ENCODE measurements around the gene UBE3D.

The UBE3D gene

DNA sequence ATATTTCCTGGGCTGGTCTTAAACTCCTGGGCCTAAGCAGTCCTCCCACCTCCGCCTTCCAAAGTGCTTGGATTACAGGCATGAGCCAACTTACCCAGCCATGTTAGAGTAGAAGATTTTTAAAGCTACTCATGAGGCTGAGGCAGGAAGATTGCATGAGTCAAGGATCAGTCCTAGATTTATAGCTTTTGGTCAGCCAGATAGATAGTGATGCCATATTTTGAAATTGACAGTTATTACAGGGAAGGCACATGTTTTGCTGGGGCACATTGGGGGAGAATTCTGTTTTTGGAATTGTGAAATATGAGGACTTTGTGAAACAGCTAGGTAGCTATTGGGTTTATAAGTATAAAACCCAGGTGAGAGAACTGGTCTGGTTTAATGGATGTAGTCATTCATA, 42.7 kb upstream of the UBE3D start:
- no peak overlapping the region for H3K9ac ChIP-seq (ENCODE audit: low read length)
- H4K20me1 ChIP-seq (ENCODE audit: insufficient read depth, low read length): no peaks in the 10 kb centered on the region
- no peaks in the 10 kb centered on the region for H3K4me1 ChIP-seq (ENCODE audit: insufficient read depth, low read length, severe bottlenecking)
- H2AFZ ChIP-seq (ENCODE audit: low read length): no peak overlapping the region
- H3K79me2 ChIP-seq (ENCODE audit: insufficient read depth, low read length): no peaks in the 10 kb centered on the region
- peaks cover 50% of the 10 kb centered on the region for H3K36me3 ChIP-seq (ENCODE audit: insufficient read depth, low read length)
- no peak overlapping the region for H3K27ac ChIP-seq (ENCODE audit: low read depth, low read length, poor library complexity, severe bottlenecking)
- no peaks in the 10 kb centered on the region for H3K27me3 ChIP-seq (ENCODE audit: insufficient read depth, low read length)
- H3F3A ChIP-seq (ENCODE audit: insufficient read depth, low read length): no peaks in the 10 kb centered on the region
- H3K9me2 ChIP-seq (ENCODE audit: low read depth, low read length): no peaks in the 10 kb centered on the region
- H3K9me3 ChIP-seq (ENCODE audit: low read length): peaks cover 5% of the 10 kb centered on the region; the same call in 1 of the 2 replicates
- H3K4me2 ChIP-seq (ENCODE audit: low read length): no peak overlapping the region
- H3K4me3 ChIP-seq (ENCODE audit: low read depth, low read length, poor library complexity, severe bottlenecking): no peak overlapping the region
- TF ChIP-seq EZH2 (IDR thresholded peaks at IDR 0.05; ENCODE audit: borderline replicate concordance, low read length): no peak
- TF ChIP-seq, protein P1, sequence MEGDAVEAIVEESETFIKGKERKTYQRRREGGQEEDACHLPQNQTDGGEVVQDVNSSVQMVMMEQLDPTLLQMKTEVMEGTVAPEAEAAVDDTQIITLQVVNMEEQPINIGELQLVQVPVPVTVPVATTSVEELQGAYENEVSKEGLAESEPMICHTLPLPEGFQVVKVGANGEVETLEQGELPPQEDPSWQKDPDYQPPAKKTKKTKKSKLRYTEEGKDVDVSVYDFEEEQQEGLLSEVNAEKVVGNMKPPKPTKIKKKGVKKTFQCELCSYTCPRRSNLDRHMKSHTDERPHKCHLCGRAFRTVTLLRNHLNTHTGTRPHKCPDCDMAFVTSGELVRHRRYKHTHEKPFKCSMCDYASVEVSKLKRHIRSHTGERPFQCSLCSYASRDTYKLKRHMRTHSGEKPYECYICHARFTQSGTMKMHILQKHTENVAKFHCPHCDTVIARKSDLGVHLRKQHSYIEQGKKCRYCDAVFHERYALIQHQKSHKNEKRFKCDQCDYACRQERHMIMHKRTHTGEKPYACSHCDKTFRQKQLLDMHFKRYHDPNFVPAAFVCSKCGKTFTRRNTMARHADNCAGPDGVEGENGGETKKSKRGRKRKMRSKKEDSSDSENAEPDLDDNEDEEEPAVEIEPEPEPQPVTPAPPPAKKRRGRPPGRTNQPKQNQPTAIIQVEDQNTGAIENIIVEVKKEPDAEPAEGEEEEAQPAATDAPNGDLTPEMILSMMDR (IDR thresholded peaks at IDR 0.05; ENCODE audit: low read length): no peak

DNA sequence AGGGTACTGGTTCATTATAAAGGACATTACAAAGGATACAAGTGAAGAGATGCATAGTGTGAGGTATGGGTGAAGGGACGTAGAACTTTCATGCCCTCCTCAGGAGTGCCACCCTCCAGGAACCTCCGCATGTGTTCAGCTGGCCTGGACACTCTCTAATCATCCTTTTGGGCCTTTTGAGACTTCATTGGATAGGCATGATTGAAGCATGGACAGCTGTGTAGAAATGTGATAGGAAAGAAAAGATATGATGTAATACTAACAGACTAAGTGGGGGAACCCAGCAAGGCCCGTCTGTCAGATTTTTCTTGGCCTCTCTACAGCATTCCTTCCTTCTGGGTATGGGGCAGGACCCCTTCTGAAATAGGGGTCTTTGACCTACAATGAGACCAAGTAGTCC, 32.9 kb upstream of the UBE3D start:
- Histone ChIP-seq H3K9me2 (ENCODE audit: low read depth, low read length) (no peaks in the 10 kb centered on the region), H3K9ac (ENCODE audit: low read length) (no peak overlapping the region), H3K4me2 (ENCODE audit: low read length) (no peak overlapping the region), H3K27me3 (ENCODE audit: insufficient read depth, low read length) (no peaks in the 10 kb centered on the region), H2AFZ (ENCODE audit: low read length) (no peak overlapping the region), H4K20me1 (ENCODE audit: insufficient read depth, low read length) (no peaks in the 10 kb centered on the region), H3K4me3 (ENCODE audit: low read depth, low read length, poor library complexity, severe bottlenecking) (no peak overlapping the region), H3K9me3 (ENCODE audit: low read length) (no peaks in the 10 kb centered on the region), H3F3A (ENCODE audit: insufficient read depth, low read length) (no peaks in the 10 kb centered on the region), H3K27ac (ENCODE audit: low read depth, low read length, poor library complexity, severe bottlenecking) (no peak overlapping the region), H3K4me1 (ENCODE audit: insufficient read depth, low read length, severe bottlenecking) (no peaks in the 10 kb centered on the region), H3K79me2 (ENCODE audit: insufficient read depth, low read length) (0 out of 2 replicates have a peak, but pooled peaks cover 8% of the 10 kb centered on the region), H3K36me3 (ENCODE audit: insufficient read depth, low read length) (peaks cover 57% of the 10 kb centered on the region)
- TF ChIP-seq, protein P1 (IDR thresholded peaks at IDR 0.05; ENCODE audit: low read length): no peak
- TF ChIP-seq EZH2 (IDR thresholded peaks at IDR 0.05; ENCODE audit: borderline replicate concordance, low read length): no peak

DNA sequence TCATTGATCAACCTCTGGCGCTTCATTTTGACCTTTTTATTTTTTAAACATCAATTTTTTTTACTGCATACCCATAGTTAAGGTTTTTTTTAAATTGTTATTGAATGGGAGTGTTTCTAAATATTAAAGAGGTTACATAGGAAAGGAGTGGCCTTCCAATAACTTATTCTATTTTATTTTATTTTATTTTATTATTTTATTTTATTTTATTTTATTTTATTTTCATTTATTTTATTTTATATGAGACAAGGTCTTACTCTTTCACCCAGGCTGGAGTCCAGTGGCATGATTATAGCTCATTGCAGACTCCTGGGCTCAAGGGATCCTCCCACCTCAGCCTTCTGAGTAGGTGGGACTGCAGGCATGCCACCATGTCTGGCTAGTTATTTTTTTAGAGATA, 32.0 kb upstream of the UBE3D start:
- Histone ChIP-seq H3K27ac (ENCODE audit: low read depth, low read length, poor library complexity, severe bottlenecking) (no peak overlapping the region), H3K4me3 (ENCODE audit: low read depth, low read length, poor library complexity, severe bottlenecking) (no peak overlapping the region), H3K36me3 (ENCODE audit: insufficient read depth, low read length) (peaks cover 48% of the 10 kb centered on the region), H3F3A (ENCODE audit: insufficient read depth, low read length) (no peaks in the 10 kb centered on the region), H2AFZ (ENCODE audit: low read length) (no peak overlapping the region), H3K9me3 (ENCODE audit: low read length) (no peaks in the 10 kb centered on the region), H3K4me1 (ENCODE audit: insufficient read depth, low read length, severe bottlenecking) (no peaks in the 10 kb centered on the region), H4K20me1 (ENCODE audit: insufficient read depth, low read length) (no peaks in the 10 kb centered on the region), H3K27me3 (ENCODE audit: insufficient read depth, low read length) (no peaks in the 10 kb centered on the region), H3K79me2 (ENCODE audit: insufficient read depth, low read length) (0 out of 2 replicates have a peak, but pooled peaks cover 13% of the 10 kb centered on the region), H3K4me2 (ENCODE audit: low read length) (no peak overlapping the region), H3K9ac (ENCODE audit: low read length) (no peak overlapping the region), H3K9me2 (ENCODE audit: low read depth, low read length) (no peaks in the 10 kb centered on the region)
- no peak for TF ChIP-seq EZH2 (IDR thresholded peaks at IDR 0.05; ENCODE audit: borderline replicate concordance, low read length)
- TF ChIP-seq, protein P1 (IDR thresholded peaks at IDR 0.05; ENCODE audit: low read length): no peak
